Activated CD8-positive, alpha-beta memory T cell treated with anti-CD3 and anti-CD28 coated beads, Interleukin-2, amount 50 U/mL, for 24 hours (primary cell): ENCODE results near the gene TUBA4B.
"Not testable (repeated sequence)": the region's sequence is repeated elsewhere in the genome, so short reads cannot be mapped to it uniquely, and the experiment has no call there.

Source experiments
- DNase-seq: peaks from one replicate; pipeline ENCODE4 v3.0.0-alpha.2; 2020; ENCODE audit errors: extremely low read depth

TUBA4B gene

DNA sequence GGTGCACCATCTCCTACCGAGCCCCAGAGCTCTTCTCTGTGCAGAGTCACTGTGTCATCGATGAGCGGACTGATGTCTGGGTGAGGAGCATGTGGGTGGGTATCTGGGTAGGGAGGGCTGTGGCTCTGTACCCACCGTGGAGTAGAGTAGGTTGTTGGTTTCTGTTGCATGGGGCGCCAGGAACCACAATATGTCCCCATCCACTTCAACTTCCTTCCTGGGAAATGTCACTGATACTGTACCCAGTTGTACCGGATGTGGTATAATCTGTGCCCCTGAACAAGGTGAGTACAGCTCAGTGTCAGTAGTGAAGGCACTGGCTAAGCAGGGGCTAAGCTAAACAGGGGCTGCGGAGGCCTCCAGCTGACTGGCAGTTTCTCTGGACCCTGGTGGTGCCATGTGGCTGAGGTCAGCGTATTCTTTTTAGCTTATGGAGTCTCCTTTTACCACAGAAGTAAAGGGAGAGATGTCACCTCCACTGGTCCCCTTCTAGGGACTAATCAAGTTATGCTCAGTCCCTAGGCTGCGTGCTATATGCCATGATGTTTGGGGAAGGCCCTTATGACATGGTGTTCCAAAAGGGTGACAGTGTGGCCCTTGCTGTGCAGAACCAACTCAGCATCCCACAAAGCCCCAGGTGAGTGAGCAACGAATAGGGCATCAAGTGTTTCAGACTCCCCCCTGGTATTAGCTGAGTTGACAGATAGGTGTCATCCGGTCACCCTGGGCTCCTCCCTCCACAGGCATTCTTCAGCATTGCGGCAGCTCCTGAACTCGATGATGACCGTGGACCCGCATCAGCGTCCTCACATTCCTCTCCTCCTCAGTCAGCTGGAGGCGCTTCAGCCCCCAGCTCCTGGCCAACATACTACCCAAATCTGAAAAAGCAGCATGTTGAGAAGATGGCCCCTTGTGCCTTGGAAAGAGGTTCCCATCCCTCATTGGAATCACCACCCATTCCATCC, 5.1 kb upstream of the TUBA4B start:
- DNase-seq, result no peak

DNA sequence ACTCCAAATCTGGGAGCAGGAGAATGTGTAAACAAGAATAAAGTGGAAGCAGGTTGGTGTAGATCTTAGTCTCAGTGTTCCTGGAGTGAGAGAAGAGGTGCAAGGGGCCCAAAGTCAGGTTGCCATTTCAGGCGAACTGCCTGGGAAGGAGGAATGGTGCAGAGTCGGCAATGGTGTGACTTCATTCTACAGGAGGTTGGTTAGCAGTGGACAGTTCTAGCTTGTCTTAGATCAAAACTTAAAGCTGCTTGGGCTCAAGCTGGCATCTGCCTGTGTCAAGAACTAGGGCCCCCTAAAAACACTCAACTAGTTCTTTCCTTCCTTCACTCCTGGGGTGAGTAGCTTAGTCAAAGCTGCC, 4.2 kb upstream of the TUBA4B start:
- DNase-seq, result no peak

DNA sequence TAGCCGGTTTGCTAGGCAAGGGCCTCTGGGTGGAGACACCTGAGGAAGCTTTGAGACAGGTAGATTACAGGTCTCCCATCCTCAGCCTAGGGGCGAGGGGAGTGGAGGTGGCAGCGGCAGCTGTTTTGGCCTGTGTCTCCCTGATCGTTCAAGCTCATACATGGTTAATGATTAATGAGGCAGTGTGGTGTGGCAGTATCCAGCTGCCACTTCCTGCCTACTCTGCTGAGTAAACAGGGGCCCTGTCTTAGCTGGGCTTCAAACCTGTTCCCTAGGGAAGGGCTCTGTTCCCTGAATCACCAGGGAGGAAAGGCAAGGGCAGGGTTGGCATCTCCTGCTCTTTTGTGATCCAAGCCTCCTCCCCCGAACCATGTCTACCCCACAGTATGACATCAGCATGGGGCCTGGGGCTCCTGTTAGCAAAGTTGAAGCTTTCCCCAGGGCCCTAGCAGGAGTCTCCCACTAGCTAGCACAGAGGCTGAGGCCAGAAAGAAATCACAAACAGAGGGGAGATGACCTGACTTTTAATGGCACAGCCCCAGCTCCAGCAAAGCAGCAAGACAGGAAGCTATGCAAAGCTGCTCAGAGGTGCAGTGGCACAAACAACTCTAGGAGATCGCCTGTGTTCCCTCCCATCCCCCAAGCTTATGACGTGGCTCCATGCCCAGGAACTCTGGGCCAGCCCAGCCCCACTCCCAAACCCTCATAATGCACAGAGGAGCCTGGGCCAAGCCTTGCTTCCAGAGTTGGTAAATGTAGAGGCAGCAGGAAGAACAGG, 3.7 kb upstream of the TUBA4B start:
- no peak for DNase-seq

DNA sequence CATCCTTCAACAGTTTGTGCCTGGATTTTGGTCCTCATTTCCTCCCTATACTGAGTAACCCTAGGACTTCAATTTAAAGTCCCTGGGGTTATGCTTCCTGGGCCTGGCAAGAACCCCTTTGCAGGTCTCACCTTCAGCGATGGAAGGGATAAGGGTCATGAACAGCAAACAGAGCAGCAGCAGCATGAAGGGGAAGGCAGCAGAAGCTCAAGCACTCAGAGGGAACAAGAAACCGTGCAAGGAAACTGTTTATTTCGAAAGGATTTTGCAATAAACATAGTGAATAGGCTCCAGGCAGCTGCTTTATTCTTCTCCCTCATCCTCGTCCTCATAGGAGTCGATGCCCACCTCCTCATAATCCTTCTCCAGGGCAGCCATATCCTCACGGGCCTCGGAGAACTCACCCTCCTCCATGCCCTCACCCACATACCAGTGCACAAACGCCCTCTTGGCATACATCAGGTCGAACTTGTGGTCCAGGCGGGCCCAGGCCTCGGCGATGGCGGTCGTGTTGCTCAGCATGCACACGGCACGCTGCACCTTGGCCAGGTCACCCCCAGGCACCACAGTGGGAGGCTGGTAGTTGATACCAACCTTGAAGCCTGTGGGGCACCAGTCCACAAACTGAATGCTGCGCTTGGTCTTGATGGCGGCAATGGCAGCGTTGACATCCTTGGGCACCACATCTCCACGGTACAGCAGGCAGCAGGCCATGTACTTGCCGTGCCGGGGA, 2.8 kb upstream of the TUBA4B start:
- DNase-seq, result no peak

GRCh38 chr2:219251656-219252055, 1.4 kb upstream of the TUBA4B start:
- no peak for DNase-seq

DNA sequence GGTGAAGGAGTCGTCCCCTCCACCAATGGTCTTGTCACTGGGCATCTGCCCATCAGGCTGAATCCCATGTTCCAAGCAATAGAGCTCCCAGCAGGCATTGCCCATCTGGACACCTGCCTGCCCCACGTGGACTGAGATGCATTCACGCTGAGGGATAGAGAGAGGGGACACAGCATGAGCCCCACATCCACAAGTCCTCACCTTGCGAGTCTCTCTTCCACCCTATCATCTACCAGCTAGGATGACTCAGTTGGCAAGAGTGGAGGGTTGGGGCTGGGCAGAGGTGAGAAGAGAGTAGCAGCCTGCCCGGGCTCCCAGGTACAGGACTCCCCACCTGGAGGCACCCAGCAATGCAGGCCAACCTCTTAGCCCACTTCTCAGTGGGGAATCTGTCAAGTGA, 959 bp upstream of the TUBA4B start:
- DNase-seq, result no peak

DNA sequence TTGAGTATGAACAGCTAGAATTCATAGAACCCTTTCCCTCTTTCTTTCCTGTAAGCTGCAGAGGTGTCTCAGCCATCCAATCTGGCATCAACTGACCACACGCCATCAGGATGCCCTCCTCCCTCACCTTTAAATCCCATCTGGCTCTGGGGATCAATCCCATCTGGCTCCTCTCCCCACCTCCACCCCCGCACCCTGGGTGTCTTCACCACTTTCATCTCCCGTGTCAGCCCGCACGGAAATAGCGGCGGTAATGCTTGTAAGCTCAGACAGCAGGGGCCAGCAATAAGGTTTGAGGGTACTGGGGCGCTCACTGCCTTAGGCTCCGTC, 508 bp upstream of the TUBA4B start:
- no peak for DNase-seq

DNA sequence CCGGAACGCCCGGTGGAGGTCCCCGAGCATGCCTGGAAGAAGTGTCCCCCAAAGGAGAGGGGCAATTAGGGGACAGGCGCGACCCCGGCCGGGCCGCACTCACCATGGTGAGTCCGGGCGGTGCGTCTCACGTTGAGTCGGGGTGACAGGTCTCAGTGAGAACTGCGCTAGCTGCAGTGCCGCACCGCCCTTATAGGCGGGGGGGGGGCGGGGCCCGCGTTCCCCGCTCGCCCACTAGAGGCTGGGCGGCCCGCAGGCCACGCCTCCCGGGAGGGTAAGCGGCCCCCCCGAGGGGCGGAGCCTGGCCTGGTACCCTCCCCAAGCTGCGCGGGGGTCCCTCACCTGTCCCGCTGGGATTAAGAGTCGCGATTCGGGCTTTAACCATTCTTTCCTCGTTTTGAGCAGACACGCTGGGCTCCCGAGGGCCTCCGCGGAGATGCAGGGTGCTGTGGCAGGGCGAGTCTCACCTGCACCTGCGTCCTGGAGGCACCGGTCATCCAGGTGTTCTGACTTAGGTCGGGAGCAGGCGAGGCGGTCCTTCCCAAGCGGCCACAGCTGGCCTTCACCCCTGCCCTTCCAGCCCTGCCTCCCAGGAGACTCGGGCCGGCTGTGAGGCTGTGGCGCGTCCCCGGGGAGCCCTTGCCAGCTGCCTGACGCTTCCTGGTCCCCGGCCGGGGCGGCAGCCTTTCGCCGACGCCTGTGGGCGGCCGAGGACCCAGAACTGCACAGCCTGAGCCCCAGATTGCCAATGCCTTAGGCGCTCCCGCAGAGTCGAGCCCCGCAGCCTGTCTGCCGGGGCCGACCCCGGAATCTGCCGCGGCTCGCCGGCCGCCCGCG, 928 bp downstream of the TUBA4B start, which contains the start of gene TUBA4A:
Gene TUBA4A (minus strand): TSS at position 166 of the 837 bp plus-strand sequence. CDS start 60 bp downstream, at position 106.
- peak; percentile 68 for DNase-seq

- no peak for DNase-seq
Measured at GRCh38 chr2:219254590-219255201, 1.7 kb downstream of the TUBA4B start.

- DNase-seq, result not testable (repeated sequence)
Measured at GRCh38 chr2:219258942-219259341, 5.9 kb downstream of the TUBA4B start.

DNA sequence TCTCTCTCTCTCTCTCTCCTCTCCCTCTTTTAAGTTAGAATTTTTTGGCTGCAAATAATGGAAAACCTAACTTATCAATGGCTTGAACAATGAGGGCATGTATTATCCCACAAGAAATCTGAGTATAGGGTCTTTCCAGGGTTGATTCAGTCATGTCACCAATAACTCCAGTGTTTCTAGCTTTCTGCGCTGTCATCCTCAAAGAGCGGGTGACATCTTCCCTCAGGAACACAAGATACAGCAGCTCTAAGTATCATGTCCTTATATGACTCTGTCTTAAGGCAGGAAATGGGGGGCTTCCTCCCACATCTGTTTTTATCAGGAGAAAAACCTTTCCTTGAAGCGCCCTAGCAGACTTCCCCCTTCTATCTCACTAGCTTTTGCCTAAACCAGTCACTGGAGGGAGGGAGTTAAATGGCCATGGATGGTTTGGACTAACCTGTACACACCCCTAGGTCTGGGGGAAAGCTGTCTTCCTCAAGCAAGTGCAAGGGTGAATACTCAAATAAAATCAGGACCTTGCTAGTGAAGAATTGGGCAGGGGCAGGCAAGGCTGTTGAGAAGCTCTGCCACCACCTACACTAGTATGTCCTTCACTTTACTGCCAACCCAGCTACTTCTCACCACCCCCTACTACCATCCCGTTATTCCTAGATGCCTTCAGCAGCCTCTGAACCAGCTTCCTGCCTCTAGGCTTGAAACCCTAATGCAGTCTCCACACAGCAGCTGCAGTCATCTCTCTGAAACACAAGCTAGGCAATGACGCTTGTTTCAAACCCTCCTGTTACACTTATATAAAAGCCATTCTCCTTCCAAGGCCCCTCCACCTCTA, 8.2 kb downstream of the TUBA4B start:
- DNase-seq, result no peak

DNA sequence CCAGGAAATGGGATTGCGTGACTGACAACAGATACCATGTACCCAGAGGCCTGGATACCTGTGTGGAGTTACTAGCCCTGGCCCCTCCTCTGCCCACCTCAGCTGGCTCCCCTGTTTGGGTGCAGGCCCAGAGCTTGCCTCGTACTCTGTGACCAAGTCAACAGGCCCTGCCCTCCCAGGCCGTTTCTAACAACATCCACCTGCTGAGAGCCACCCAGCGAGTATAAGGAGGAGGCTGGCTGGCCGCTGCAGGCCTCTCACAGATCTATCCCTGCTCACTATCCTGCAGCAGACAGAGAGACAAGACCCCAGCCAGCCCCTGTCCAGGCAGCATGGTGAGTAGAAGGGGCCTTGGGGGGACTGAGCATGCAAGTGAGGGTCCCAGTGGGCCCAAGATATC, 13.2 kb downstream of the TUBA4B start:
- DNase-seq, result no peak

DNA sequence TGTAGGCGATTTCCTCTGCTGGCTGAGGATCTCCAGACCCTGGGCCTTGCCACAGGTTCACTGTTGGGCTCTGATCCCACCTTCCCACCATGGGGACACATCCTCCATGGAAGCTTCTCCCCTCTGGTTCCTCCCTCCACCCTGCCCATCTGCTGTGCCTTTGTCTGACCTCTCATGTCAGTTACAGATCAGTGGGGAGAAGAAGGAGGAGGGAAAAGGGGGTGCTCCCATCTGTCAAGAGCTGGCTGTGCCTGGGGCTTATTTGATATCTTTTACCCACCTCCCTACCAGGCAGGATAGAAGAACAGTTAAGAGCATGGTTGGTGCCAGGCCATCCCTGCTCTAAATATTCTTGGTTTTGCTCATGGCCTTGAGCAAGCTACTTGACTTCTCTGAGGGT, 13.8 kb downstream of the TUBA4B start:
- DNase-seq, result no peak

GRCh38 chr2:219268294-219268693, 15.3 kb downstream of the TUBA4B start:
- DNase-seq, result no peak

DNA sequence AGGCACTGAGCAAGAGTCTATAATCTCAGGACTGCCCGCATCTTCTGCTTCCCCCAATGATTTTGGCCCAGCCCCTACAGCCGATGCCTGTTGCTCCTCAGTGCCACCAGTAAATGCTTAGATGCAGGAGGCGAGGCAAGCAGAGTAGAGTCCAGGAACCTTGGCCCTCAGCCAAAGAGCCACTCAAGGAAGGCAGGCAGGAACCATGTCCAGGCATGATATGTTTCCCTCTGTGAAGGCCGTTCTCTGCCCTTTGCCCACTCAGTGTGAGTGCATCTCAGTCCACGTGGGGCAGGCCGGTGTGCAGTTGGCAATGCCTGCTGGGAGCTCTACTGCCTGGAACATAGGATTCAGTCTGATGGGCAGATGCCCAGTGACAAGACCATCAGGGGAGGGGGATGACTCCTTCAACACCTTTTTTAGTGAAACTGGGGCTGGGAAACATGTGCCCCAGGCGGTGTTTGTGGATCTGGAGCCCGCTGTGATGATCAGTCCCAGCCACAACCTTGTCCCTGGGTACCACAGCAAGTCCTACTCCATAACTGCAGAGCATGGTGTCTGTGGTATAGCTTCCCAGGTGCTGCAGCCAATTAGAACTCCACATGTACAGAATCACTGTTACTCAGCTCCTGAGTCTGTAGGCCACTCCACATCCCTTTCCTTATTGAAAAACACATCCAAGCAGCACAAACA, 16.5 kb downstream of the TUBA4B start:
- no peak for DNase-seq

DNA sequence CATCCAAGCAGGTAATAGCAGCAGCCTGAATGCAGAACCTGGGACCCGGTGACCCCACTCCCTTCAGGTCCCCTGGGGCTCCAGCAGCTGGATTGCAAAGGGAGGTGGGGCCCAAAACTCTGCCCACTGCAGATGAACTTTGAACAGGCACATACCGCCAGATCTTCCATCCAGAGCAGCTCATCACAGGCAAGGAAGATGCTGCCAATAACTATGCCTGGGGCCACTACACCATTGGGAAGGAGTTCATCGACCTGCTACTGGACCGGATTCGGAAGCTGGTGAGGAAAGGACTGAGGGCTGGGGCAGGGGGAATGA, 17.0 kb downstream of the TUBA4B start:
- no peak for DNase-seq

- no peak for DNase-seq
Measured at GRCh38 chr2:219271021-219271420, 18.0 kb downstream of the TUBA4B start.

DNA sequence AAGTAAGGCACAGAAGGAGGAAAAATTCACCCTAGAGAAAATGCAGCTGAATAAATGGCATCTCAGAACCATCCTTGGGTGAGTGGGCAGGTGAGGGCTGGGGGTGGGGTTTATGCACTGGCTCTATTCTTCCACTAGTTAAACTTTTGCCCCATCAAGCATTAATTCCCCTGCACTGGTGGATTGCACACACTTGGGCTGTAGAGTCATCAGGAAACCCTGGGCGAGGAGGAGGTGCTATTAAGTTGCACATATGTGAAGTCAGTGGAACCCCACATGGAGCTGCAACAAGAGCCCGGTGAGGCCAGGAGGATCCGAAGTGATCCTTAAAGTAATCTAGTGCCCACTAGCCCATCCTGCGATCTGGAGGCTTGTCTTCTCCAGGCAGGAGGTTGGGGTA, 19.3 kb downstream of the TUBA4B start:
- DNase-seq, result no peak

GRCh38 chr2:219272995-219273394, 20.0 kb downstream of the TUBA4B start:
- DNase-seq, result no peak

DNA sequence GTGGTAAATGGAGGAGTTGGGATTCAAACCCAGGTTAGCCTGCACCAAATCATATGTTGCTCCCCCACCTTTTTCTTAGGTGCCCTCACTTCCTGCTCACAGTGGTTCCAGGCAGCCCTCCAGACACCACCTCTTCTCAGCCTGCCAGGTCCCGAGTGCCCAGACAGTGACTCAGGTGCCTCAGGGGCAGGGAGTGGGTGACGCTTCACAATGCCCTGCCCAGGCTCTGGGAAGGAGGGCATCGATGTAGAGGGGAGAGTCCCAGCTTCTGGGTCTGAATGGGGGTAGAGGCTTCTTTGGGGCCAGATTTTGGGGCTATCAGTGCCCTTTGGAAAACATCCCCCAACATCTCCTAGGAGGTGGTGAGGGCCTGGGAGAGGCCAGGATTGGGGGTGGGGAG, 20.9 kb downstream of the TUBA4B start:
- no peak for DNase-seq
